ENCODE data around the gene HMCN1.
A peak's percentile ranks its signal among the peaks of the same experiment; 100 is the strongest.

HMCN1 gene

GRCh38 chr1:185733818-185734735 is at the start of gene HMCN1:
Gene HMCN1, plus strand, starts transcription at chr1:185734391. Its CDS starts 389 bp downstream, at chr1:185734780.
- Mint-ChIP-seq H3K36me3 (ENCODE audit: low read depth) (peaks cover 10% of the 10 kb centered on the region), H3K9me3 (peaks cover 22% of the 10 kb centered on the region), H3K27ac (no peak within 1 kb of the TSS), H3K4me3 (peak within 1 kb of the TSS; percentile 67), H3K4me1 (ENCODE audit: low read depth) (peaks cover 17% of the 10 kb centered on the region), H3K27me3 (peaks cover 74% of the 10 kb centered on the region)

GRCh38 chr1:185686821-185687778 is 47.1 kb upstream of the HMCN1 start:
- Mint-ChIP-seq H3K4me1 (ENCODE audit: low read depth) (no peaks in the 10 kb centered on the region), H3K36me3 (ENCODE audit: low read depth) (no peaks in the 10 kb centered on the region), H3K27me3 (peaks cover 10% of the 10 kb centered on the region), H3K27ac (no peak overlapping the region), H3K4me3 (no peak overlapping the region), H3K9me3 (no peaks in the 10 kb centered on the region)

- peaks cover 11% of the 10 kb centered on the region for H3K36me3 Mint-ChIP-seq (ENCODE audit: low read depth)
These were observed 43.7 kb upstream of the HMCN1 start for GRCh38 chr1:185690527-185690926.

GRCh38 chr1:185693654-185694053 is 40.5 kb upstream of the HMCN1 start:
- Mint-ChIP-seq H3K27me3 (no peaks in the 10 kb centered on the region), H3K36me3 (ENCODE audit: low read depth) (peaks cover 11% of the 10 kb centered on the region), H3K4me1 (ENCODE audit: low read depth) (peaks cover 16% of the 10 kb centered on the region), H3K4me3 (peak overlapping the region; percentile 77), H3K9me3 (peaks cover 11% of the 10 kb centered on the region), H3K27ac (peak overlapping the region; percentile 87)

More at GRCh38 chr1:185690527-185690926, 43.7 kb upstream of the HMCN1 start:
- no peak overlapping the region for H3K4me3 Mint-ChIP-seq
- peaks cover 6% of the 10 kb centered on the region for H3K27me3 Mint-ChIP-seq
- peaks cover 11% of the 10 kb centered on the region for H3K9me3 Mint-ChIP-seq
- H3K27ac Mint-ChIP-seq = no peak overlapping the region
- peaks cover 16% of the 10 kb centered on the region for H3K4me1 Mint-ChIP-seq (ENCODE audit: low read depth)

GRCh38 chr1:185694081-185694480 is 40.1 kb upstream of the HMCN1 start:
- no peaks in the 10 kb centered on the region for H3K27me3 Mint-ChIP-seq
- peaks cover 11% of the 10 kb centered on the region for H3K36me3 Mint-ChIP-seq (ENCODE audit: low read depth)
- H3K27ac Mint-ChIP-seq = peak overlapping the region; percentile 87

GRCh38 chr1:185695299-185695698 is 38.9 kb upstream of the HMCN1 start:
- Mint-ChIP-seq H3K9me3 (peaks cover 11% of the 10 kb centered on the region), H3K27ac (no peak overlapping the region), H3K27me3 (peaks cover 6% of the 10 kb centered on the region), H3K4me1 (ENCODE audit: low read depth) (peaks cover 16% of the 10 kb centered on the region), H3K4me3 (no peak overlapping the region), H3K36me3 (ENCODE audit: low read depth) (peaks cover 11% of the 10 kb centered on the region)

More at GRCh38 chr1:185694081-185694480, 40.1 kb upstream of the HMCN1 start:
- Mint-ChIP-seq H3K4me3 (peak overlapping the region; percentile 77), H3K9me3 (peaks cover 11% of the 10 kb centered on the region), H3K4me1 (ENCODE audit: low read depth) (peaks cover 16% of the 10 kb centered on the region)

GRCh38 chr1:185696422-185697150 is 37.6 kb upstream of the HMCN1 start:
- peaks cover 19% of the 10 kb centered on the region for H3K4me1 Mint-ChIP-seq (ENCODE audit: low read depth)
- peaks cover 11% of the 10 kb centered on the region for H3K36me3 Mint-ChIP-seq (ENCODE audit: low read depth)
- H3K27ac Mint-ChIP-seq = no peak overlapping the region
- peaks cover 11% of the 10 kb centered on the region for H3K9me3 Mint-ChIP-seq
- no peak overlapping the region for H3K4me3 Mint-ChIP-seq
- peaks cover 14% of the 10 kb centered on the region for H3K27me3 Mint-ChIP-seq

GRCh38 chr1:185699874-185700273 is 34.3 kb upstream of the HMCN1 start:
- Mint-ChIP-seq H3K27ac (no peak overlapping the region), H3K4me1 (ENCODE audit: low read depth) (peaks cover 7% of the 10 kb centered on the region), H3K4me3 (no peak overlapping the region), H3K36me3 (ENCODE audit: low read depth) (no peaks in the 10 kb centered on the region), H3K27me3 (peaks cover 14% of the 10 kb centered on the region), H3K9me3 (no peaks in the 10 kb centered on the region)

- Mint-ChIP-seq H3K4me3 (no peak overlapping the region), H3K27me3 (peaks cover 14% of the 10 kb centered on the region), H3K4me1 (ENCODE audit: low read depth) (peaks cover 7% of the 10 kb centered on the region), H3K9me3 (no peaks in the 10 kb centered on the region), H3K36me3 (ENCODE audit: low read depth) (no peaks in the 10 kb centered on the region), H3K27ac (no peak overlapping the region)
These were observed 32.5 kb upstream of the HMCN1 start for GRCh38 chr1:185701650-185702049.

GRCh38 chr1:185704181-185704580 is 30.0 kb upstream of the HMCN1 start:
- H3K36me3 Mint-ChIP-seq (ENCODE audit: low read depth) = no peaks in the 10 kb centered on the region
- H3K4me1 Mint-ChIP-seq (ENCODE audit: low read depth) = peaks cover 7% of the 10 kb centered on the region
- no peak overlapping the region for H3K4me3 Mint-ChIP-seq
- H3K9me3 Mint-ChIP-seq = peaks cover 6% of the 10 kb centered on the region
- H3K27me3 Mint-ChIP-seq = peaks cover 20% of the 10 kb centered on the region
- H3K27ac Mint-ChIP-seq = no peak overlapping the region

GRCh38 chr1:185716095-185716494 is 18.1 kb upstream of the HMCN1 start:
- Mint-ChIP-seq H3K27ac (no peak overlapping the region), H3K4me3 (no peak overlapping the region), H3K4me1 (ENCODE audit: low read depth) (no peaks in the 10 kb centered on the region), H3K27me3 (peaks cover 25% of the 10 kb centered on the region), H3K9me3 (peaks cover 3% of the 10 kb centered on the region), H3K36me3 (ENCODE audit: low read depth) (no peaks in the 10 kb centered on the region)

GRCh38 chr1:185719021-185719420 is 15.2 kb upstream of the HMCN1 start:
- Mint-ChIP-seq H3K4me3 (no peak overlapping the region), H3K27ac (no peak overlapping the region), H3K27me3 (peaks cover 35% of the 10 kb centered on the region), H3K4me1 (ENCODE audit: low read depth) (no peaks in the 10 kb centered on the region), H3K9me3 (peaks cover 2% of the 10 kb centered on the region), H3K36me3 (ENCODE audit: low read depth) (no peaks in the 10 kb centered on the region)

GRCh38 chr1:185720633-185721272 is 13.4 kb upstream of the HMCN1 start:
- peaks cover 26% of the 10 kb centered on the region for H3K27me3 Mint-ChIP-seq
- H3K36me3 Mint-ChIP-seq (ENCODE audit: low read depth) = no peaks in the 10 kb centered on the region
- H3K27ac Mint-ChIP-seq = no peak overlapping the region
- no peak overlapping the region for H3K4me3 Mint-ChIP-seq
- H3K9me3 Mint-ChIP-seq = no peaks in the 10 kb centered on the region
- no peaks in the 10 kb centered on the region for H3K4me1 Mint-ChIP-seq (ENCODE audit: low read depth)

- H3K9me3 Mint-ChIP-seq = no peaks in the 10 kb centered on the region
- H3K36me3 Mint-ChIP-seq (ENCODE audit: low read depth) = no peaks in the 10 kb centered on the region
- peaks cover 26% of the 10 kb centered on the region for H3K27me3 Mint-ChIP-seq
- no peak overlapping the region for H3K27ac Mint-ChIP-seq
- no peak overlapping the region for H3K4me3 Mint-ChIP-seq
- no peaks in the 10 kb centered on the region for H3K4me1 Mint-ChIP-seq (ENCODE audit: low read depth)
These were observed 12.6 kb upstream of the HMCN1 start for GRCh38 chr1:185721553-185721952.
